Measurements from ENCODE around the gene VAV2.

Gene VAV2

GRCh38 chr9:134027561-134027960 lies 35.4 kb upstream of the VAV2 start:
- no peak for TF ChIP-seq CTCF (IDR thresholded peaks at IDR 0.05; ENCODE audit: low read depth, low read length, missing control alignments)
- in situ Hi-C loops (cut with HindIII; ENCODE audit: low sequenced_read_pairs) = no loop called here
- no peak for DNase-seq (ENCODE audit: low read depth)

GRCh38 chr9:134026981-134027380 lies 34.9 kb upstream of the VAV2 start:
- no peak overlapping the region for H3K4me3 ChIP-seq (ENCODE audit: low read depth, low read length)
- in situ Hi-C loops (cut with HindIII; ENCODE audit: low sequenced_read_pairs) = no loop called here
- DNase-seq (ENCODE audit: low read depth) = no peak
- TF ChIP-seq CTCF (IDR thresholded peaks at IDR 0.05; ENCODE audit: low read depth, low read length, missing control alignments) = no peak

More at GRCh38 chr9:134027561-134027960, 35.4 kb upstream of the VAV2 start:
- H3K4me3 ChIP-seq (ENCODE audit: low read depth, low read length) = no peak overlapping the region

GRCh38 chr9:134026581-134026980 lies 34.5 kb upstream of the VAV2 start:
- peak overlapping the region; percentile 69 for H3K4me3 ChIP-seq (ENCODE audit: low read depth, low read length)
- DNase-seq (ENCODE audit: low read depth) = no peak
- in situ Hi-C loops (cut with HindIII; ENCODE audit: low sequenced_read_pairs) = no loop called here
- TF ChIP-seq CTCF (IDR thresholded peaks at IDR 0.05; ENCODE audit: low read depth, low read length, missing control alignments) = no peak

GRCh38 chr9:134025606-134026541 lies 33.8 kb upstream of the VAV2 start:
- TF ChIP-seq CTCF (IDR thresholded peaks at IDR 0.05; ENCODE audit: low read depth, low read length, missing control alignments) = peak; percentile 35
- no peak for DNase-seq (ENCODE audit: low read depth)
- in situ Hi-C loops (cut with HindIII; ENCODE audit: low sequenced_read_pairs) = no loop called here
- H3K4me3 ChIP-seq (ENCODE audit: low read depth, low read length) = peak overlapping the region; percentile 69

- TF ChIP-seq CTCF (IDR thresholded peaks at IDR 0.05; ENCODE audit: low read depth, low read length, missing control alignments) = no peak
- in situ Hi-C loops (cut with HindIII; ENCODE audit: low sequenced_read_pairs) = no loop called here
- peak within 1 kb of the TSS; percentile 69 for H3K4me3 ChIP-seq (ENCODE audit: low read depth, low read length)
- peak; percentile 100 for DNase-seq (ENCODE audit: low read depth)
These were observed 32.9 kb upstream of the VAV2 start, which contains the start of gene BRD3OS for GRCh38 chr9:134024828-134025605. Gene BRD3OS, plus strand, starts transcription at chr9:134025481. Its CDS starts 1,267 bp downstream, at chr9:134026748.

GRCh38 chr9:134024214-134024792 lies 32.2 kb upstream of the VAV2 start:
- no peak for DNase-seq (ENCODE audit: low read depth)
- H3K4me3 ChIP-seq (ENCODE audit: low read depth, low read length) = peak overlapping the region; percentile 37
- TF ChIP-seq CTCF (IDR thresholded peaks at IDR 0.05; ENCODE audit: low read depth, low read length, missing control alignments) = no peak
- in situ Hi-C loops (cut with HindIII; ENCODE audit: low sequenced_read_pairs) = no loop called here

Data from astrocyte of the cerebellum (primary cell).